IPS DF 19.7 (cell line): Measurements from ENCODE around the gene SLC9A5.

Source experiments
- DNase-seq: peaks from one replicate; pipeline ENCODE4 v3.0.0-alpha.2; 2013; ENCODE audit warnings: low read depth, low spot score

Gene SLC9A5, protein sequence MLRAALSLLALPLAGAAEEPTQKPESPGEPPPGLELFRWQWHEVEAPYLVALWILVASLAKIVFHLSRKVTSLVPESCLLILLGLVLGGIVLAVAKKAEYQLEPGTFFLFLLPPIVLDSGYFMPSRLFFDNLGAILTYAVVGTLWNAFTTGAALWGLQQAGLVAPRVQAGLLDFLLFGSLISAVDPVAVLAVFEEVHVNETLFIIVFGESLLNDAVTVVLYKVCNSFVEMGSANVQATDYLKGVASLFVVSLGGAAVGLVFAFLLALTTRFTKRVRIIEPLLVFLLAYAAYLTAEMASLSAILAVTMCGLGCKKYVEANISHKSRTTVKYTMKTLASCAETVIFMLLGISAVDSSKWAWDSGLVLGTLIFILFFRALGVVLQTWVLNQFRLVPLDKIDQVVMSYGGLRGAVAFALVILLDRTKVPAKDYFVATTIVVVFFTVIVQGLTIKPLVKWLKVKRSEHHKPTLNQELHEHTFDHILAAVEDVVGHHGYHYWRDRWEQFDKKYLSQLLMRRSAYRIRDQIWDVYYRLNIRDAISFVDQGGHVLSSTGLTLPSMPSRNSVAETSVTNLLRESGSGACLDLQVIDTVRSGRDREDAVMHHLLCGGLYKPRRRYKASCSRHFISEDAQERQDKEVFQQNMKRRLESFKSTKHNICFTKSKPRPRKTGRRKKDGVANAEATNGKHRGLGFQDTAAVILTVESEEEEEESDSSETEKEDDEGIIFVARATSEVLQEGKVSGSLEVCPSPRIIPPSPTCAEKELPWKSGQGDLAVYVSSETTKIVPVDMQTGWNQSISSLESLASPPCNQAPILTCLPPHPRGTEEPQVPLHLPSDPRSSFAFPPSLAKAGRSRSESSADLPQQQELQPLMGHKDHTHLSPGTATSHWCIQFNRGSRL

DNA sequence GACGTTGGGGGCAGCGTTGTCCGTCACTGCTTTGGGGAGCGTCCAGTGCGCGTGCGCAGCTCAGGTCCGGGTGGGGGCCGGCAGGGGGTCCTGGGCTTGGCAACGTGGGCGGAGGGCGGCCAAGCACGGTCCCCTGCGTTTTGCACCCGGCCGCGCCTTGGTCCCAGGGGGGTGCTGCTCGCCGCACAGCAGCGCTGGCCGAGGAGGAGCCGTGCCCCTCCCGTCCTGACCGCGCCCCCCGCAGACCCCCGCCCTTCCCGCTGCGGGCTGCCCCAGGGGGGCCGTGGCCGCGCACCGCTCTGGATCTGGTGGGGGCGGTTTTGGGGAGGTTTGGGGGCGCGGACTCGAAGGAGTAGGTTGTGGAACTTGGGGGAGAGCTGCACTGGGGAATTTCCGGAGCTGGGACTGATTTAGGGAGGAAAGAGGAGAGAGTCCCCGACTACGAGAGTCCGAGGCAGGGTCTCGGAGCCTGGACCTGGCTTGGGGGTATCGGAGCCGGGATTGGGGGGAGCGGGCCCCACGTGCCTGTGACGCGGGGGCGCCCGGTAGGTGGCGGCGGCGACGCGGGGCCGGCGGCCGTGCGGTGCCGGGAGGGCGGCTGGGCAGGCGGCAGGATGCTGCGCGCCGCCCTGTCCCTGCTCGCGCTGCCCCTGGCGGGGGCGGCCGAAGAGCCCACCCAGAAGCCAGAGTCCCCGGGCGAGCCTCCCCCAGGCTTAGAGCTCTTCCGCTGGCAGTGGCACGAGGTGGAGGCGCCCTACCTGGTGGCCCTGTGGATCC lies at the start of gene SLC9A5:
SLC9A5 (plus strand) TSS at position 579 of the 777 bp plus-strand sequence; CDS start at position 615, 36 bp downstream.
- no peak for DNase-seq

DNA sequence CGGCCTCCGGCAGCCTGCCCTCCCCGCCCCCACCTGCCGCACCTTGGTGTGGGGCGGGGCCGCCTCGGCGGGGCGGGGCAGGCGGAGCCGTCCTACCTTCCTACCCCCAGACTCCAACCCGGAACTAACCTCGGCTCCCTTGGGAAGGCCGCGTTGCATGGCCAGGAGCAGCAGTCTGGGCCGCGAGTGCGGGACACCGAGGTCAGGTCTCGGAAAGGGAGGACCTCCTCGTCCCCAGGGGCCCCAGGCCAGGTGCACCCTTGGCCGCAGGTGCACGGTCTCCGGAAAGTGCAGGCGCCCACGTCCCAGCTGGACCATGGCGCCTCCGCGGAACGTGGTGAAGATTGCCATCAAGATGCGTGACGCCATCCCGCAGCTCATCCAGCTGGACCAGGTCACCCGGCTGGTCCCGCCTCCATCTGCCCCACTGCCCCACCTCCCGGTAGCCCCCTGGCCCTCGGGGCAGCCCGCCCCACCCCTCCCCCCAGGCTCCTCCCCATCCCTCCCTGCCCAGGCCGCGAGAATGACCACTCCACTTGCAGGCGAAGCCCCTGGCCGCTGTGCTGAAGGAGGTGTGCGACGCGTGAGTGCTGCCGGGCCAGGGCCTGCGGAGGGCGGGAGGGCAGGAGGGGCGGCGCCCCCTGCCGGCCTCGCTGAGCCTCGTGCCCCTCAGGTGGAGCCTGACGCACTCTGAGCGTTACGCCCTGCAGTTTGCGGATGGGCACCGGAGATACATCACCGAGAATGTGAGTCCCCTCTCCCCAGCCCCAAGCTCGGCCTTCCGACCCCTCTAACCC lies 49.6 kb upstream of the SLC9A5 start, which contains the start of gene ELMO3:
ELMO3 (plus strand) TSS at position 121 of the 797 bp plus-strand sequence; CDS start at position 317, 196 bp downstream.
- DNase-seq, result no peak

DNA sequence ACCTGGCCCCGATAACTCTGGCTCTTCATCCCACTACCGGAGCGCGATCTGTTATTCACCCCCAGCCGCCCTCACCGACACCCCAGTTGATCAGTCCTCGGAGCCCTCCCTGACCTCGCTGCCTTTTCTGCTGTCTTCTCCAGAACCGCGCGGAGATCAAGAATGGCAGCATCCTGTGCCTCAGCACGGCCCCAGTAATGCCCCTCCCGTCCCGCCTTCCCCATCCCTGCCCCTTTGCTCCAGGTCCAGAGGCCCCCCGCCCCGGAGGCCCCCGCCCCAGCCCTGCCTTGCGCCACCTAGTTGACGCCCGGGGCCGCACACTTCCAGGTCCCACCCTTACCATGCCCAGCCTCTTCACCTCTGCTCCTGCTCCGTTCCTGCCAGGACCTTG lies 49.0 kb upstream of the SLC9A5 start:
- DNase-seq, result no peak

DNA sequence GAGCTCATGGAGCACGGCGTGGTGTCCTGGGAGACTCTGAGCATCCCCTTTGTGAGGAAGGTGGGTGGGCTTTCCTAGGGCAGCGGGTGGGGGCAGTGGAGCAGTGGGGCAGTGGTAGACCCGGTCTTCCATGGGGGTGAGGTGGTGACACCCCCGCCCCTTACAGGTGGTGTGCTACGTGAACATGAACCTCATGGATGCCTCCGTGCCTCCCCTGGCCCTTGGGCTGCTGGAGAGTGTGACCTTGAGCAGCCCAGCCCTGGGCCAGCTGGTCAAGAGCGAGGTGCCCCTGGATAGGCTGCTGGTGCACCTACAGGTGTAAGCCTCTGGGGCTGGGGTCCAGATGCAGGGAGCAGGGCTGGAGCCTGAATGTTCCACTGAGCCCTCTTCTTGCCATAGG lies 48.3 kb upstream of the SLC9A5 start:
- DNase-seq, result no peak

DNA sequence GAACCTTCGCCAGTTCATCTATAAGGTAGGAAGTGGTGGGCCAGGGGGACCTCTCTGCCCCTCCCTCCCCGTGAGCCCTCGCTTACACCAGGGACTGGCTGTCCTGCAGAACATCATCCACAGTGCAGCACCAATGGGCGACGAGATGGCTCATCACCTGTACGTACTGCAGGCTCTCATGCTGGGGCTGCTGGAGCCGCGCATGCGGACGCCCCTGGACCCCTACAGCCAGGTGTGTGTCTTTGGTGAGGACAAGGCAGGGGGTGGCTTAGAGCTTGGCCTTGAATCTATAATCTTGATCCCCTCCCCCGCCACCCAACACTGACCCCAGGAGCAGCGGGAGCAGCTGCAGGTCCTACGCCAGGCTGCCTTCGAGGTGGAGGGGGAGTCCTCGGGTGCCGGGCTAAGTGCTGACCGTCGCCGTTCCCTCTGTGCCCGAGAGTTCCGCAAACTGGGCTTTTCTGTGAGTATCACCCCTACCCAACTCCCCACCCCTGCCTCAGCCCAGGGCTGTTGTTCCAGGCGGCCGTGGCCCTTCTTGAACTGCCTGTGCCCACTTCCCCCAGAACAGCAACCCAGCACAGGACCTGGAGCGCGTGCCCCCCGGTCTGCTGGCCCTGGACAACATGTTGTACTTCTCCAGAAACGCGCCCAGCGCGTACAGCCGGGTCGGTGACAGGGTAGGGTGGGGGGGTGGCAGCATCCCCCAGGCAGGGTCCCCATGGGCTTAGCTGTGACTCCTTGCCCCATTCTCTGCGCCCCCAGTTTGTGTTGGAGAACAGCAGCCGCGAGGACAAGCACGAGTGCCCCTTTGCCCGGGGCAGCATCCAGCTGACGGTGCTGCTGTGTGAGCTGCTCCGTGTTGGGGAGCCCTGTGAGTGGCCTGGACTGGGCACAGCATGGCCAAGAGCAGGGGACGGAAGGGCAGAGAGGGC lies 47.1 kb upstream of the SLC9A5 start:
- no peak for DNase-seq

DNA sequence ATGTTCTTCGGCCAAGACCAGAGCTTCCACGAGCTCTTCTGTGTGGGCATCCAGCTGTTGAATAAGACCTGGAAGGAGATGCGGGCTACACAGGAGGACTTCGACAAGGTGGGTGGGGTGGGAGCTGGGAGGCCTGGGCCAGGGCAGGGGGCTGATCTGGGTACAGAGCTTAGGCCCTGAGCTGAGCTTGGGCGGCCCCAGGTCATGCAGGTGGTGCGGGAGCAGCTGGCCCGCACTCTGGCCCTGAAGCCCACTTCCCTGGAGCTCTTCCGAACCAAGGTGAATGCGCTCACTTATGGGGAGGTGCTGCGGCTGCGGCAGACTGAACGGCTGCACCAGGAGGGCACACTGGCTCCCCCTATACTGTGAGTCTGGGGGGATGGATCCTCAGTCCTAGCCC lies 46.4 kb upstream of the SLC9A5 start:
- DNase-seq, result no peak

DNA sequence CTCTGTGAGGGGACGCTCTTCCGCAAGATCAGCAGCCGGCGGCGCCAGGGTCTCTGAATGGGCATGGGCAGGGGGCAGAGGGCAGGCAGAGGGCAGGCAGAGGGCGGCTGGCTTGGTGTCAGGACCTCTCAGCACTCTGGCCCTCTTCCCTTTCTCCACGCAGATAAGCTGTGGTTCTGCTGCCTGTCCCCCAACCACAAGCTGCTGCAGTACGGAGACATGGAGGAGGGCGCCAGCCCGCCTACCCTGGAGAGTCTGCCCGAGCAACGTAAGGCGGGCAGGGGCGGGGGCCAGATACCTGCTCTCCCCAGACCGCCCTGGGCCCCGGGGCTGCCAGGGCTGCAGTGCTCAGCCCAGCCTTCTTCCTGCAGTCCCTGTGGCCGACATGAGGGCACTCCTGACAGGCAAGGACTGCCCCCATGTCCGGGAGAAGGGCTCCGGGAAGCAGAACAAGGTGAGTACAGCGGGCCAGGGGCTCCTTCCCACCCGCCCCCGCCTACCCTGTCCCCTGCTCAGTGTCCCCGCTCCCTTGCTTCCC lies 45.8 kb upstream of the SLC9A5 start:
- no peak for DNase-seq

DNA sequence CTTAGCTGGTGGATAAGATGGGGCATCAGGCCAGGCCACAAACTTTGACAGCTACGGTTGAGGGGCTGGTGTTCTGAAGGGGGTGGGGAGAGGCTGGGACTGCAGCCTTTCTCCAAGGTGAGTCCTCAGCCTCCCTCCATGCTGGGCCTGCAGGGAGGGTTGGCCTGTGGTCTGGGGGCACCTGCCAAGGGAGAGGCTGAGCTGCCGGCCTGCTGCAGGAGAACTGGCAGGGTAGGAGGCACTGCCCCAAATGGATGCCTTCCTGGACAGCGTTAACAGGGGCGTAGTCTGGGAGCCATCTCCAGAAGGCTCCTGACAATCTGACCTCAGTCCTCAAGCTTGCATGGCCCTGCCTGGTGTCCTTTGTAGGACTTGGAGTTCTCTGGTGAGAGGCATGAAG lies 44.7 kb upstream of the SLC9A5 start:
- DNase-seq, result no peak

DNA sequence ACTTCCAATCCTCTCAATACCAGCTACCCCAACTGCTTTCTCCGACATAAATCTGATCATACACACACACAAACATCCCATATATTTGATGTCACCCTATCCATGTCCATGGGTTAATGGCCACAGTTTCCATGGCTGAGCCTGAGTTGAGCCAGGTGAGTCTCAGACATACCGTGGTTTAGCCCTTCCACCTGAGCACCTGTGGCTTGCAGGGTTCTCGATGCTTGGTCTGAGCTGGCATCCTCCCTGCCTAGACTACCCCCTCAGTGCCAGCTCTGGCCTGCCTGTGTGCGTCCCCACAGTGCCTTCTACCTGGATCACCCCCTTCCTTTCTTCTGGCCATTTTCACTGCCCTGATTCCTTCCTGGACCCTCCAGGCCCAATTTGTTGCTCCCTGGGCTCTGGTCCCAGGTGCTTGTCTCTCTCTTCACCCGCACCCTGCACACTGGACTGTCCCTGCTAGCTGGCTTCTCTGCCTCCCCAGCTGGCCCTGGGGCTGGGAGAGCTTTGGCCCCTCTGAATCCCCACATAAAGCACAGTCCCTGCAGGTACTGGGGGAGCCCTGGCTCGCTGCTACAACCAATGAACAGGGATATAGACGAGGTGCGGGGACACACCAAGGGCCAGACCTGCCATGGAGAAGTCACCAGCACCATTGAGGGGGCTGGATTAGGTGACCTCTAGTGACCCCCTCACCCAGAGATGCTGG lies 42.5 kb upstream of the SLC9A5 start:
- DNase-seq, result no peak

DNA sequence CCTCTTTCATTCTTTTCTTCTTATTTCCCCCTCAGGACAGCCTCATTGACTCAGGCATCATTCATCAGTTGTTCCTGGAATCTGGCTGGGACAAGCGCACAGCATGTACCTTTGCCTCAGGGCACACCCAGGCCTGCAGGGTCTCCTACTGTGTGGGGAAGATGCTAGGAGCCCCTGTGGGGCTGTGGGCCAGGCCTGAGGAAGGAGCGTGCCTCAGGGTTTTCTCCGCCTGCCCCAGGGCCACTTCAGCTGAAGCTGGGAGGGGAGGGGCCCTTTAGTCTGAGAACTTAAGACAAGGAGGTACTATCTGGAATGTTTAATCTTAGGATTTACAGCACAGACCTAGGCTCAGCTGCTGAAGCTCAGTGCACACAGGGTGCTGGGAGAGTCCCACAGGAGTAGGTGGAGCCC lies 41.9 kb upstream of the SLC9A5 start:
- DNase-seq, result no peak

DNA sequence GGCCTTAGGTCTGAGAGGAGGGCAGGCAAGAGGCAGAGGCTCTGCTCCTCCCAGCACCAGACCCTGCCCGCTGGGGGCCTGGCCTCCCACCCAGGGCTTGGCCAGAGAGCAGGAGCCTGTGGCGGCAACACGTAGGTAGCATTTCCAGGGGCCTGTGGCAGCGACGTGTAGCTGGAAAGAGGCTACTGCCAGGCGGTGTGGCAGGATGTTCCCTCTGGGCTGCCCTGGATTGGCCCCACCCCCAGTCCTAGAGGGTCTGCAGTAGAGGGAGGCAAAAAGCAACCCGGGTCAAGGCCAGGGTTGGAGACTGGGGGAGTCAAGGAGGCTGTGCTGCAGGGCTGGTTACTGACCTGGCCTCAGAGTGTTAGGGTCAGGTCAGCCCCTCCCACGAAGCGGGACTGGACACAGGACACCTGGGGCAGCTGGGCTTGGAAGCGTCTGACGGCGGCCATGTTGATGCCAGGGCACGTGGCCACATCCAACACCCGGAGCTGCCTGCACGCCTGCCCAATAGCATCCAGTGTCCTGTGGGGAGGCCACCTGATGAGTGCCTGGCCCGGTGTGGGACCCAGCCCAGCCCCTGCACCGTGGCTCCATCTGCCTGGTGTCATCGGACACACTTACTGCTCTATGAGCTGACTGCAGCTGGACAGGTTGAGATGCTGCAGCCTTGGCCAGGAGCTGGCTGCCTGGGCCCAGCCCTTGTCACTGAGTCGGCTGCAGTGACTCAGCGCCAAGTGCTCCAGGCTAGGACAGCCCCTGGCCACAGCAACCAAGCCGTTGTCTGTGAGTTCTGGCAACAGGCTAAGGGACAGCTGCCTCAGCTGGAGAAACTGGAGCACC lies 41.3 kb upstream of the SLC9A5 start:
- no peak for DNase-seq

DNA sequence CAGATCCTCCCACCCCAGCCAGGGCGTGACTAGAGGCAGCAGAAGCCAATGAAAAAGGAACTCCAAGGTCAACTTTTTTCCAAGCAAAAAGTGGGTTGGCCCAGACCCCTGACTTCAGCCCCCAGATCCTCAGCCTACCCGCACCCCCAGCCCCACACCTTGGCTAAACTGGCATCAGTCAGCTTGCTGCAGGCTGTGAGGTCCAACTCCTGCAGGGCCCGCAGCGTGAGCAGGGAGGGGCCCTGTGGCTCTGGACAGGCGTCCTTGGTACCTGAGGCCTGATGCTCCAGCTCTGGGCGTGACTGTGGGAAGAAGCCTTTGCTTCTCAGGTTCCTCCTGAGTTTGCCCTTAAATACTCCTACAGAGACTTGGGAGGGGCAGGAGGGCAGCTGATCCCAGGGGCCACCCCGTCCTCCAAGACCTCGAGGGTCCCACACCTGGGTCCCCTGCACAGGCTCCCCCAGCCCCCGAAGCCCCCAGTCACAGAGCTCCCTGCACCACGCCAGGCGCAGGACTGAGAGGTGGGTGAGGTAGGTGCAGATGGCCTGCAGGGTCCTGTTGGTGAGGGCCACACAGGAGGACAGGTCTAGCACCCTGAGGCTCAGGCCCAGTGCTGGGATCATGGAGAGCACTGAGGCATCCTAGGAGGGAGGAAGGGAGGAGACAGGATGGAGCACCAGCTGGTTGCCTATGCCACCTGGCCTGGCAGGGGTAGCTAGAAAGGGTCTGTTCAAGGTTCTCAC lies 40.5 kb upstream of the SLC9A5 start:
- no peak for DNase-seq

DNA sequence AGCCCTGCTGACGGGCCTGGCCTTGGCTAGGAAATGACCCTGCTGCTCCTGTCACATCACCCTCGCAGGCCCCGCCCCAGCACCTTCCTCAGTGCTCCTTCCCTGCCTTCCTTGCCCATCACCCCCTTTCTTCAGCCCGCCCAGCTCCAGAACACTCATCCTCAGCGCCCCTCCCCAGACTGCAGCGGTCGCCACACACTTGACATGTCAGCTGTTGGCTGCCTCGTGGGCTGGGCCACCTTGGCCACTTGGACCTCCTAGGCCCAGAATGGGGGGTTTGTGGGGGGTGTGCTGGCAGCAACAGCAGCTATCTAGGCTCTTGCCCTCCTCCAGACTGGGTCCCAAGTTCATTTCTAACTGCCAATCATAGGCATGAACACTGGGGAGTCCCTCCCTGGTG lies 39.2 kb upstream of the SLC9A5 start:
- no peak for DNase-seq

DNA sequence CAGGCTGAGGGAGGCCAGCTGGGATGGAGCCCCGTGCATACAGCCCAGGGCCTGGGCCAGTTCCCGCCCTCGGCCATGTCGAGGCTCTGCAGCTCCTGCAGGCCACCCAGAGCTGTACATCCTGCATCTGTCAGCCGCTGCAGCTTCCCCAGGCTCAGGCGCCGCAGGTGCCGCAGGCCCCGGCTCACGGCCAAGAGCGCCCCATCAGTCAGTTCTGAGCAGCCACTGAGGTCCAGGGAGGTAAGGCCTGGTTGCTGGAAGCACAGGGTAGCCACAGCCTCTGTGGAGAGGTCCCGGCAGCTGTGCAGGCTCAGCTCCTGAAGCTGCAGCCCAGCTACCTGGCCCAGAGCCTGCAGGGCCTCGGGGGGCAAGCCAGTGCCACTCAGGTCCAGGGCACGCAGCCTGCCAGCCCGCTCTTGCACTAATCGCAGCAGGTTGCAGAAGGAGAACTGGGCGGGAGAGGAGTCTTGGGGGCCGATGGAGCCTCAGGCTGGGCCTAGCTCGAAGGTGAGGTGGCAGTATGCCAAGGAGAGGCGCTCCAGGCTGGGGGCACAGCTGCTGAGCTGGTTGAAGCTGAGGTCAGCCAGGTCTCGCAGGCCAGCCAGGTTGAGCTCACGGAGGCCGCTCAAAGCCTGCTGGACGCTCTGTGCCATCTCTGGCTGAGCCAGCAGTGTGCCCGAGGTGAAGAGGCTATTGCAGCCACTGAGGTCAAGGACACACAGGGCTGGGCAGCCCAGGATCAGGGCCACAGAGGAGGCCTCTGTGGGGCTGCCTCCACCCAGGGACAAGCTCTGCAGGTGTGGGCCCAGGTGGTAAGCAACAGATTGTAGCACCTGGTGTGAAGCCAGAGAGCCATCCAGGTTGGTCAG lies 38.5 kb upstream of the SLC9A5 start:
- DNase-seq, result no peak

DNA sequence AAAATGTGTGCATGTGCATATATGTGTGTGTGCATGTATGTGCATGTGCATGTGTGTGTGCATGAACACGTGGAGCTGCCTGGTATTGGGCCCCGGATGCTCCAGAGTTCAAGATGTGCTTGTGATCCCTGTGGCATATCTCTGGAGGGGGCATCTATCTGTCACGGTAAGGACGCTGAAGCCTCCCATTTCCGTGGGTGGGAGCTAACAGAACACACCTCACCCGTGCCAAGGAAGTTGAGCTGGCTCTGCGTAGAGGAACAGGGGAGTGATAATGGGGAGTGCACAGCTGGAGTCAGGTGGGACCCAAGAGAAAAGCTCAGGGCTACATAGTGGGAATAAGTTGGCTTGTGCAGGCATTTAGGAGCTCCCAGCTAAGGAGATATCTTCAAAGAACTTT lies 37.1 kb upstream of the SLC9A5 start:
- DNase-seq, result no peak

DNA sequence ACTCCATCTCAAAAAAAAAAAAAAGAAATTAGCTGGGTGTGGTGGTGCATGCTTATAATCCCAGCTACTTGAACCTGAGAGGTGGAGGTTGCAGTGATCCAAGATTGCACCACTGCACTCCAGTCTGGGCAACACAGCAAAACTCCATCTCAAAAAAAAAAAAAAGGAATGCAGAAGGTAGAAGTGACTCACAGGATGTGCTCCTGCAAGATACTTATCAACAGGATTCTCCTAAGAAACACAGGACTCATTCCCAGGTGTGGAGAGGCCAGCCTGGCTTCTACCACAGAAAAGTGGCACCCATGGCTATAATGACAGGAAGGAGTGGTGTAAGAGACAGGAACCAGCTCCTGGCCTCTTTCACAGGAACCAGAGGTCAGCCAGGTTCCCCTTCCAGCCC lies 36.0 kb upstream of the SLC9A5 start:
- no peak for DNase-seq
